ENCODE results near the gene STAG1. TPM values are rescaled to one million over a fixed set of nuclear protein-coding genes. Genes with fewer than 3 reads are reported as not detected.

Gene STAG1
- total and polyA plus RNA-seq, 2 of the 13 experiments (the other 11 are each of a cell fraction or from before 2014, with no cell fraction given) = 6.2 to 25.9 TPM

- TF ChIP-seq LRRFIP1 (CRISPR knock-in tag; conservative IDR thresholded peaks at IDR 0.05) (no peak), ZNF251 (CRISPR knock-in tag; IDR thresholded peaks at IDR 0.05) (no peak), MATR3 (CRISPR knock-in tag; IDR thresholded peaks at IDR 0.05) (no peak), ZNF280D (CRISPR knock-in tag; IDR thresholded peaks at IDR 0.05) (no peak), ZNF589 (CRISPR knock-in tag; conservative IDR thresholded peaks at IDR 0.05) (no peak), ZNF430 (CRISPR knock-in tag; IDR thresholded peaks at IDR 0.05) (no peak), FOXP1 (IDR thresholded peaks at IDR 0.05) (no peak), FOXP1 (CRISPR knock-in tag; IDR thresholded peaks at IDR 0.05) (no peak), CSRNP2 (CRISPR knock-in tag; conservative IDR thresholded peaks at IDR 0.05; ENCODE audit: low read depth) (no peak), ZBED4 (CRISPR knock-in tag; IDR thresholded peaks at IDR 0.05; ENCODE audit: borderline replicate concordance) (no peak)
Observed at GRCh38 chr3:136473716-136474326, 278.4 kb downstream of the STAG1 start (continued).

Data from HepG2 (cell line).